Vagina (tissue), 2 donors: ENCODE results near the gene PLD6.

Source experiments
- POLR2A ChIP-seq, 2 donors: fragments of 450-650 bp; IDR thresholded peaks; one replicate each; pipeline ENCODE4 v1.6.1; 2017; ENCODE audit warnings: antibody characterized with exemption in 2 of 2, mild to moderate bottlenecking in 2 of 2, moderate library complexity in 2 of 2
- TF ChIP-seq, protein P1 (sequence below), 3 experiments: fragments of 450-650 bp in 2 of 3; fragments of 200-600 bp in 1 of 3; sonication (generic) in 1 of 3; IDR thresholded peaks; one replicate each; pipeline ENCODE4 v1.5.1; 2017 to 2019; ENCODE audit warnings: antibody characterized with exemption in 3 of 3, mild to moderate bottlenecking in 2 of 3, moderate library complexity in 2 of 3

DNA sequence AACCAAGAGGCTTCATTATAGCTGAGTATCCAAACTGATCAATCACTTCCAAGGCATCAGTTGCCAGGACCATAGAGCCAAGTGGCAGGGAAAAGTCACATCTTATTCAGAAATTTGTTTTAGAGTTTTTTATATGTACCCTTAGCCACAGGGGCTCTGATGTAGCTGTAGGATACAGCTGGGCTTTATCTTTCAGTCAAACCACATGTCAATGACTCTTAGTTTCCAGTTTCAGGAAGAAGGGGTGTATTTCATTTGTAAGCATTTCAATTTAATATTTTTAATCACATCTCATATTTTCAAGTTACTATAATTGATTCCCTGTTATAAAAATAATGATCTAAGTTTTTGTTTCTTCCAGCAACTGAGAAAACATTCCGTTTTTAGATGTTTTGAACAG, 33.7 kb upstream of the PLD6 start:
- TF ChIP-seq POLR2A (IDR thresholded peaks at IDR 0.05): no peak
- TF ChIP-seq, protein P1, sequence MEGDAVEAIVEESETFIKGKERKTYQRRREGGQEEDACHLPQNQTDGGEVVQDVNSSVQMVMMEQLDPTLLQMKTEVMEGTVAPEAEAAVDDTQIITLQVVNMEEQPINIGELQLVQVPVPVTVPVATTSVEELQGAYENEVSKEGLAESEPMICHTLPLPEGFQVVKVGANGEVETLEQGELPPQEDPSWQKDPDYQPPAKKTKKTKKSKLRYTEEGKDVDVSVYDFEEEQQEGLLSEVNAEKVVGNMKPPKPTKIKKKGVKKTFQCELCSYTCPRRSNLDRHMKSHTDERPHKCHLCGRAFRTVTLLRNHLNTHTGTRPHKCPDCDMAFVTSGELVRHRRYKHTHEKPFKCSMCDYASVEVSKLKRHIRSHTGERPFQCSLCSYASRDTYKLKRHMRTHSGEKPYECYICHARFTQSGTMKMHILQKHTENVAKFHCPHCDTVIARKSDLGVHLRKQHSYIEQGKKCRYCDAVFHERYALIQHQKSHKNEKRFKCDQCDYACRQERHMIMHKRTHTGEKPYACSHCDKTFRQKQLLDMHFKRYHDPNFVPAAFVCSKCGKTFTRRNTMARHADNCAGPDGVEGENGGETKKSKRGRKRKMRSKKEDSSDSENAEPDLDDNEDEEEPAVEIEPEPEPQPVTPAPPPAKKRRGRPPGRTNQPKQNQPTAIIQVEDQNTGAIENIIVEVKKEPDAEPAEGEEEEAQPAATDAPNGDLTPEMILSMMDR (IDR thresholded peaks at IDR 0.05): no peak
